GM10248 (cell line): ENCODE measurements around the gene IGF2R.
A peak's percentile ranks its signal among the peaks of the same experiment; 100 is the strongest.

Experiments used
- CTCF ChIA-PET: fragments of 300-600 bp; sonication (Branson Sonifier 250); formaldehyde crosslinking; extraction: SDS; loops from one replicate; lab custom pipeline; 2021; ENCODE audit warnings: antibody characterized with exemption; lab: Yijun Ruan, JAX
- POLR2A ChIA-PET: fragments of 350-650 bp; sonication (Branson Sonifier 250); formaldehyde crosslinking; extraction: SDS; loops from one replicate; lab custom pipeline; 2020; ENCODE audit warnings: antibody characterized with exemption; lab: Yijun Ruan, JAX
- DNase-seq: peaks from one replicate; pipeline ENCODE4 v3.0.0; 2012; ENCODE audit errors: extremely low spot score
- CTCF ChIP-seq: IDR thresholded peaks from 2 replicates; pipeline ENCODE4 v1.5.1; 2012; ENCODE audit warnings: mild to moderate bottlenecking, low read depth; ENCODE audit errors: extremely low read depth, missing control alignments, control extremely low read depth

IGF2R gene

DNA sequence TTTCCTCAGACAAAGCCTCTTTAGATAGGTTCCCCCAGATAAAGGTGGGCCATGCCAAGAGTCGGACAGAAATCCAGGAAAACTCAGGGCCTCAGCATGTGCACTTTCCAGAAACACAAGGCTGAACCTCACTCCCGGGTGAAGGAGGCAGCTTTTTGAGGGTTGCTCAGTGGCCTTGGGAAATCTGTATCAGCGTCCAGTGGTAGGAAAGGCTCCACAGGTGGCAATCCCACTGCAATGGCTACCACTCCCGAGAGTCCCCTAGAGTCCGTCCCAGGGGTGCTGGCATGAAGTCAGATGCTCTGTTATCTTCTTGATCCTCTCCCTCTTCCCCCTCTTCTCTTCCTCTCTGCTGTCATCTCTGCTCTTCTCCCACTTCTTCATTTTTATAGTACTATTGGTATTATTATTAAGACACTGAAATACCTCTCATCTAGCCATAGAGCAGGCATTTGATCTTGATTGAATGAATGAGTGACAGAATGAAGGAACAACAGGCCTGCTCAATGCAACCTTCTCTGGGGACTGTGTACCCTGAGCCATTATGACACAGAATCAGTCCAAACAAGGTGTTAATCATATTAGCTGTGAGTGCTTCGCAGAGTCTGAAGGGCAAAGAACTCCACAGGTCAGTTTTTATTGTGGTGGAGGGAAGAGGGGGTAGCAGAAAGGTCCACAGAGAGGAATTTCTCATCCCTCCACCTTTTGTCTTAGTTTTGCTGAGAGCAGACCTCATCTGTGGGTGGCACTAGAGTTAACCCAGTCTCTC lies 166.1 kb downstream of the IGF2R start:
- ChIA-PET POLR2A (no interaction called here), CTCF (interaction anchor here (1.0 to 2.2 kb wide), 3 partner anchors 18 to 399 kb away, joined by 4 to 8 read pairs (median 5); no protein-coding TSS in a partner anchor)
- no peak for DNase-seq
- TF ChIP-seq CTCF = no peak

DNA sequence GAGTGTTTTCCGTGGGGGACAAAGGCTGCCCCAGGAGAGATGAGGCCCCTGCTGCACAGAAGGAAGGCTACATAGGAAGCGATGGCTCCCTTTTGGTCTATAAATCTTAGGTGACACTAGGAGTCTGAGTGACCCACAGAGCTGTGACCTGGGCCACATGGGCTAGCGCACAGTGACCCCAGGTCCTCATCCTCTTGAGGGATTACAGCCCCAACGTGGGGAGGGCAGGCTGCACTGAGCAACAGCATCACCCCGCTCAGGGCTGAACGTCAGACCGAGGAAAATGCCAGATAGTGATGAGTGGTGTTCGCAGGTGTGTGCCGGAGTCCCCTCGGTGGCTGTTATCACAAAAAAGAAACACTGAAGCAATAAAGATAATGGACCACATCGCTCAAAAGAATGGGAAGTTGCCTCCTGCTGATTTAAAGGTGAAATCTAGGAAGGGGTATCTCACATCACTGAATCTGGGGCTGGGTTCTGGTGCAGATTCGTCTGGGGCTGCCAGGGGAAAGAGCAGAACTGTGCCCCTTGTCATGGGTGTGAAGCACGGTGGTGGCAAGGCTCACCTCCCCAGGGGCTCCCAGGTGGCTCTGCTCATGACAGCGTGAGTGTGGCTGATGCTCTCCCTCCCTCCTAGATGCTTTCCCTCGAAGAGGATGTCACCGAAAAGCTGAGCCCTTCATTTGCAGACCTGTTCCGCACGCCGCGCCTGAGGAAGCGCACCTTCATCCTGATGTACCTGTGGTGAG lies 167.2 kb downstream of the IGF2R start:
- CTCF ChIA-PET = interaction anchor here (0.9 to 3.7 kb wide), 3 partner anchors 11 to 320 kb away, joined by 3 to 49 read pairs (median 13); no protein-coding TSS in a partner anchor
- POLR2A ChIA-PET = no interaction called here
- DNase-seq = no peak
- no peak for TF ChIP-seq CTCF

GRCh38 chr6:160137130-160137988 lies 168.5 kb downstream of the IGF2R start:
- ChIA-PET POLR2A (no interaction called here), CTCF (interaction anchor here (0.9 to 3.7 kb wide), 18 partner anchors 10 to 396 kb away, joined by 3 to 49 read pairs (median 3); no protein-coding TSS in a partner anchor)
- no peak for DNase-seq
- no peak for TF ChIP-seq CTCF

DNA sequence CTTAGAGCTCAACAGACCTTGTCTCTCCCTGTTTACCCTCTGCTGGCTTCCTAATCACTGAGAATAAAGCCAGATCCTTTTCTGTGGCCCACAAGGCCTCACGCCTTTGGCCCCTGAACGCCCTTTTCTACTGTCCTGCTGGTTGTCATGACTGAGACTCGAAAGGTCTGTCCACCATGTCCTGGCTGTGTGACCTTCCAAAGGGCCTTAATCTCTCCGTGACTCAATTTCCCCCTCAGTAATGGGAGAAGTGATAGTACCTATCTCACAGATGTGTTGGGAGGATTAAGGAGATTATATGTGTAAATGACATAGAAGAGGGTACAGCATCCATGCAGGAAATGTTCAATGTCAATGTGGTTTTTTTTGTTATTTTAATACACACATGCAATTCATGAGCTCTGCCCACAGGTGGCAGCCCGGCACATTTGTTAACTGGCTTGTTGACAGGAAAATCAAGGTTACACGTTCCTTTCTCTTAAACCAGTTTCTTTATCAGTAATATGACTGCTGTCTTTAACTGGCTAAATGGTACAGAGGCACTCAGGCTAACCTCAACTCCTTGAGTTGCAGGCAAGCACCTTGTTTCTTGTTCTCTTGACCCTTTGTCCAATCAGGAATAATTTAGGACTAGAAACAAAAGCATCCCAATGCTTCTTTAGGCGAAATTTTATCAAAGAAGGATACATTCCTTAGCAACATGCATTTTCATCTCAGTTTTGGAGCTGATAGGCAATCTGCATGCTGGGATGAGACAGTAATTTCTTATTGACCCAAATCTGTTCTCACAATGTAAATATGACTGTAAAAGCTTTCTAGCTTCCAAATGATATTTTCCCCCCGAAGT lies 169.3 kb downstream of the IGF2R start:
- POLR2A ChIA-PET = no interaction called here
- CTCF ChIA-PET = interaction anchor here (0.7 to 3.7 kb wide), 22 partner anchors 9 to 395 kb away, joined by 3 to 49 read pairs (median 3); no protein-coding TSS in a partner anchor
- peak; percentile 64 for DNase-seq
- TF ChIP-seq CTCF = peak; percentile 86

DNA sequence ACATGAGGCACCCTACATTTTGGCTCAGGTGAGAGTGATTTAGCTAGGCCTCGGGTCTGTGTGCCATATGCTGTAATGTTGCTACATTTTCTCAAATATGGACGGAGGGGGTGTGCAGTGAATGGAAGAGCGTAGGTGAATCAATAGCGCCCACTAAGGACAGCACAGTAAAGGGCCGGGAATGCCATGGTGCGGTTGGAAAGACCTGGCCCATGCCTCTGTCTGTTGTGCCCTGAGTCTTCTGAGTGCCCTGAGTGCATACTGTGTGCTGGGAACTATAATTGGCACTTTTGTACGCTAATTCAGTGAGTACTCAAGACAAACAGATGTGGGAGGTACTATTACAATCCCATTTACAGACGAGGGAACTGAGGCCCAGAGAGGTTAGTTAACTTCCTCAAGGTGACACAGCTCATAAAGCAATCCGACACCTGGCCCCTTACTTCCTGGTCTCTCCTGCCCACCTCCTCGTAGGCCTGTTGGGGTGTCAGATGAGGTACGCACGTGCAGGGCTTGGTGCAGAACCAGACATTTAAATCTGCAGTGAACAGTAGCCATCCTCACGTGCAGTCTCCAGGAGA lies 170.0 kb downstream of the IGF2R start:
- TF ChIP-seq CTCF = no peak
- DNase-seq = no peak
- ChIA-PET CTCF (interaction anchor here (0.7 to 3.7 kb wide), 16 partner anchors 8 to 395 kb away, joined by 3 to 49 read pairs (median 3); no protein-coding TSS in a partner anchor), POLR2A (no interaction called here)
